Suprapubic skin (tissue), 4 donors: Measurements from ENCODE around the gene HTR3B.

ENCODE experiments used
- POLR2A ChIP-seq, 2 donors: fragments of 450-650 bp; IDR thresholded peaks; one replicate each; pipeline ENCODE4 v1.6.1; 2017; ENCODE audit warnings: antibody characterized with exemption in 2 of 2, mild to moderate bottlenecking in 2 of 2, moderate library complexity in 2 of 2
- POLR2AphosphoS5 ChIP-seq, 3 donors: sonication (generic); formaldehyde crosslinking; IDR thresholded peaks; one replicate each; pipeline ENCODE4 v1.6.1; 2017; ENCODE audit warnings: antibody characterized with exemption in 3 of 3
- TF ChIP-seq, protein P1 (sequence below), 2 donors: fragments of 200-600 bp in 1 of 2; fragments of 450-650 bp in 1 of 2; sonication (generic) in 1 of 2; IDR thresholded peaks; one replicate each; pipeline ENCODE4 v1.5.1; 2016 to 2019; ENCODE audit warnings: antibody characterized with exemption in 2 of 2, mild to moderate bottlenecking in 1 of 2, moderate library complexity in 1 of 2

- TF ChIP-seq POLR2A (IDR thresholded peaks at IDR 0.05) = no peak
- no peak for TF ChIP-seq POLR2AphosphoS5 (IDR thresholded peaks at IDR 0.05)
- TF ChIP-seq, protein P1, sequence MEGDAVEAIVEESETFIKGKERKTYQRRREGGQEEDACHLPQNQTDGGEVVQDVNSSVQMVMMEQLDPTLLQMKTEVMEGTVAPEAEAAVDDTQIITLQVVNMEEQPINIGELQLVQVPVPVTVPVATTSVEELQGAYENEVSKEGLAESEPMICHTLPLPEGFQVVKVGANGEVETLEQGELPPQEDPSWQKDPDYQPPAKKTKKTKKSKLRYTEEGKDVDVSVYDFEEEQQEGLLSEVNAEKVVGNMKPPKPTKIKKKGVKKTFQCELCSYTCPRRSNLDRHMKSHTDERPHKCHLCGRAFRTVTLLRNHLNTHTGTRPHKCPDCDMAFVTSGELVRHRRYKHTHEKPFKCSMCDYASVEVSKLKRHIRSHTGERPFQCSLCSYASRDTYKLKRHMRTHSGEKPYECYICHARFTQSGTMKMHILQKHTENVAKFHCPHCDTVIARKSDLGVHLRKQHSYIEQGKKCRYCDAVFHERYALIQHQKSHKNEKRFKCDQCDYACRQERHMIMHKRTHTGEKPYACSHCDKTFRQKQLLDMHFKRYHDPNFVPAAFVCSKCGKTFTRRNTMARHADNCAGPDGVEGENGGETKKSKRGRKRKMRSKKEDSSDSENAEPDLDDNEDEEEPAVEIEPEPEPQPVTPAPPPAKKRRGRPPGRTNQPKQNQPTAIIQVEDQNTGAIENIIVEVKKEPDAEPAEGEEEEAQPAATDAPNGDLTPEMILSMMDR (IDR thresholded peaks at IDR 0.05) = no peak
Observed at GRCh38 chr11:113885897-113886296, 18.7 kb upstream of the HTR3B start.
